Measurements from ENCODE around the gene PELI2.
A peak's percentile ranks its signal among the peaks of the same experiment; 100 is the strongest.

GRCh38 chr14:56280843-56281242 lies 162.6 kb downstream of the PELI2 start:
- TF ChIP-seq, protein P1, sequence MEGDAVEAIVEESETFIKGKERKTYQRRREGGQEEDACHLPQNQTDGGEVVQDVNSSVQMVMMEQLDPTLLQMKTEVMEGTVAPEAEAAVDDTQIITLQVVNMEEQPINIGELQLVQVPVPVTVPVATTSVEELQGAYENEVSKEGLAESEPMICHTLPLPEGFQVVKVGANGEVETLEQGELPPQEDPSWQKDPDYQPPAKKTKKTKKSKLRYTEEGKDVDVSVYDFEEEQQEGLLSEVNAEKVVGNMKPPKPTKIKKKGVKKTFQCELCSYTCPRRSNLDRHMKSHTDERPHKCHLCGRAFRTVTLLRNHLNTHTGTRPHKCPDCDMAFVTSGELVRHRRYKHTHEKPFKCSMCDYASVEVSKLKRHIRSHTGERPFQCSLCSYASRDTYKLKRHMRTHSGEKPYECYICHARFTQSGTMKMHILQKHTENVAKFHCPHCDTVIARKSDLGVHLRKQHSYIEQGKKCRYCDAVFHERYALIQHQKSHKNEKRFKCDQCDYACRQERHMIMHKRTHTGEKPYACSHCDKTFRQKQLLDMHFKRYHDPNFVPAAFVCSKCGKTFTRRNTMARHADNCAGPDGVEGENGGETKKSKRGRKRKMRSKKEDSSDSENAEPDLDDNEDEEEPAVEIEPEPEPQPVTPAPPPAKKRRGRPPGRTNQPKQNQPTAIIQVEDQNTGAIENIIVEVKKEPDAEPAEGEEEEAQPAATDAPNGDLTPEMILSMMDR (IDR thresholded peaks at IDR 0.05): peak in 1 of 6 experiments; percentile 5
- TF ChIP-seq POLR2A (IDR thresholded peaks at IDR 0.05): no peak
